GM21619 (cell line): Measurements from ENCODE around the gene GPR155.

Experiments
- ATAC-seq: cut with Tn5 transposase; IDR thresholded peaks from one replicate; pipeline ENCODE4 v1.9.1; 2021; ENCODE audit not compliant: unreplicated experiment

The GPR155 gene

GRCh38 chr2:174486563-174487107, at the start of gene GPR155:
GPR155 (minus strand) TSS chr2:174487029; CDS start chr2:174481956, 5,073 bp downstream.
- ATAC-seq = peak; percentile 43

GRCh38 chr2:174535757-174536703, 49.2 kb upstream of the GPR155 start:
- ATAC-seq = no peak

- no peak for ATAC-seq
Observed at GRCh38 chr2:174535083-174535482, 48.3 kb upstream of the GPR155 start.

GRCh38 chr2:174529916-174530315, 43.1 kb upstream of the GPR155 start:
- no peak for ATAC-seq

- no peak for ATAC-seq
Observed at GRCh38 chr2:174527959-174528358, 41.1 kb upstream of the GPR155 start.

- no peak for ATAC-seq
Observed at GRCh38 chr2:174527101-174527721, 40.4 kb upstream of the GPR155 start.

GRCh38 chr2:174524527-174524926, 37.7 kb upstream of the GPR155 start:
- ATAC-seq = no peak

GRCh38 chr2:174522553-174522952, 35.7 kb upstream of the GPR155 start:
- ATAC-seq = no peak

- ATAC-seq = no peak
Observed at GRCh38 chr2:174518395-174518794, 31.6 kb upstream of the GPR155 start.

- ATAC-seq = no peak
Observed at GRCh38 chr2:174516501-174517378, 29.9 kb upstream of the GPR155 start.

- ATAC-seq = no peak
Observed at GRCh38 chr2:174512345-174512744, 25.5 kb upstream of the GPR155 start.

GRCh38 chr2:174511580-174512260, 24.9 kb upstream of the GPR155 start:
- ATAC-seq = no peak

GRCh38 chr2:174510583-174511189, 23.9 kb upstream of the GPR155 start:
- ATAC-seq = no peak

GRCh38 chr2:174503161-174503809, 16.5 kb upstream of the GPR155 start:
- no peak for ATAC-seq

- no peak for ATAC-seq
Observed at GRCh38 chr2:174499371-174499770, 12.5 kb upstream of the GPR155 start.

- no peak for ATAC-seq
Observed at GRCh38 chr2:174495365-174496012, 8.7 kb upstream of the GPR155 start.

- ATAC-seq = peak; percentile 34
Observed at GRCh38 chr2:174493549-174494331, 6.9 kb upstream of the GPR155 start.

- peak; percentile 94 for ATAC-seq
Observed at GRCh38 chr2:174492963-174493431, 6.2 kb upstream of the GPR155 start.
